ENCODE measurements around the gene NOL12.
A peak's percentile ranks its signal among the peaks of the same experiment; 100 is the strongest.

NOL12 gene, protein sequence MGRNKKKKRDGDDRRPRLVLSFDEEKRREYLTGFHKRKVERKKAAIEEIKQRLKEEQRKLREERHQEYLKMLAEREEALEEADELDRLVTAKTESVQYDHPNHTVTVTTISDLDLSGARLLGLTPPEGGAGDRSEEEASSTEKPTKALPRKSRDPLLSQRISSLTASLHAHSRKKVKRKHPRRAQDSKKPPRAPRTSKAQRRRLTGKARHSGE

GRCh38 chr22:37686002-37686982 lies at the start of gene NOL12:
TSS of gene NOL12 (plus strand) at chr22:37686343. CDS start at chr22:37686393, 50 bp downstream.
- H3K36me3 Mint-ChIP-seq = peaks cover 27% of the 10 kb centered on the region
- no peaks in the 10 kb centered on the region for H3K27me3 Mint-ChIP-seq
- H3K27ac Mint-ChIP-seq = peak within 1 kb of the TSS; percentile 90
- no peaks in the 10 kb centered on the region for H3K9me3 Mint-ChIP-seq
- CTCF ChIA-PET = interaction anchor here (0.7 to 21.2 kb wide), 3 partner anchors 9 to 94 kb away, joined by 3 to 506 read pairs (median 3); partner anchors contain the start of gene SH3BP1
- DNase-seq = peak; percentile 83
- peak within 1 kb of the TSS; percentile 92 for H3K4me3 Mint-ChIP-seq
- peaks cover 32% of the 10 kb centered on the region for H3K4me1 Mint-ChIP-seq

DNA sequence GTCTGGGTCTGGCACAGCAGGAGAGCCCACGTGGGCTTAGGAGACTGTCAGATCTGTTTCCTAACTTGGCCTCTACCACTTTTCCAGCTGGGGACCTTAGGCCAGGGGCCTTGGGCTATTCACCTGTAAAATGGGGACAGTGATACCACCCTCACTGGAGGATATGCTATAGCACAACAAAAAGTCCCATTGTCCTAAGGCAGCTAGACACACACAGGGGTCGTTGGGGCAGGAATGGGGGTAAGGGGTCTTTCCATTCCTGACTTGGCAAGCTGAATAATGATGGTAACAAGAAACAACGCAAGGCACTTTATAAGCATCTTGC lies 49.2 kb upstream of the NOL12 start:
- peaks cover 76% of the 10 kb centered on the region for H3K4me1 Mint-ChIP-seq
- H3K4me3 Mint-ChIP-seq = peak overlapping the region; percentile 7
- no peak for DNase-seq
- no peaks in the 10 kb centered on the region for H3K9me3 Mint-ChIP-seq
- CTCF ChIA-PET = interaction anchor here (0.6 to 28.2 kb wide), 11 partner anchors 9 to 95 kb away, joined by 3 to 506 read pairs (median 4); partner anchors contain the start of genes LGALS1, NOL12 and PDXP
- peaks cover 15% of the 10 kb centered on the region for H3K36me3 Mint-ChIP-seq
- H3K27me3 Mint-ChIP-seq = no peaks in the 10 kb centered on the region
- H3K27ac Mint-ChIP-seq = peak overlapping the region; percentile 89

DNA sequence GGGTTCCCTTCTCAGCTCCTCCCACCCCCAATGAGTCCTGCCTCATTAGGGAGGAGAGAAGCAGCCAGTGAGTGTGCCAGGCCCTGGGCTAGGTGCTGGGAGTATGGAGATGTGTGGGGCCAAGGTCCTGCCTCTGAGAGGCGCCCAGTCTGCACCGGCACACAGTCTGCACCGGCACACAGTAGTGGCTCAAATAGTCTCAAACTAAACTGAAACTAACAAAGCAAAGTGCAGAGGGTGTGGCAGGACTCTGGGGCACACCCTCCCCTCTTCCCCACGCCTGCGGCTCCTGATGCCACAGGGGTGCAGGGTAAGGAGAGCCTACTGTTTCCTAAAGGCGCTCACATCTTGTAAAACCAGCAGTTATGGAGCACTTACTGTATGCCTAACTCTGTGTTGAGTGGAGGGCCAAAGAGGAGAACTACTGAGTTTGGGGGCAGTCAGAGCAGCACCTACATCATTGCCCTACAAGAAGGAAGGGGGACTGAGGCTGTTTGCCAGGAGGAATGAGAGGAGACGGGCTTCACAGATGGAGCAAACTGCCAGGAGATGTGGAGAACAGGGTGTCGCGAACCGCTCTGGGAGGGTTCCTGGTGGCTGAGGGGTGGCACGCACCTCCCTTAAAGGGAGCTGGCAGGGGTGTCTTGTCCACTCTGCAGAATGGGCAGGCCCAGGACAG lies 47.6 kb upstream of the NOL12 start:
- peak; percentile 72 for DNase-seq
- H3K9me3 Mint-ChIP-seq = no peaks in the 10 kb centered on the region
- peak overlapping the region; percentile 87 for H3K27ac Mint-ChIP-seq
- H3K4me3 Mint-ChIP-seq = peak overlapping the region; percentile 99
- peaks cover 22% of the 10 kb centered on the region for H3K36me3 Mint-ChIP-seq
- CTCF ChIA-PET = interaction anchor here (0.9 to 28.2 kb wide), 6 partner anchors 9 to 38 kb away, joined by 3 to 506 read pairs (median 4); partner anchors contain the start of genes LGALS1, NOL12 and PDXP
- no peaks in the 10 kb centered on the region for H3K27me3 Mint-ChIP-seq
- H3K4me1 Mint-ChIP-seq = peaks cover 82% of the 10 kb centered on the region

DNA sequence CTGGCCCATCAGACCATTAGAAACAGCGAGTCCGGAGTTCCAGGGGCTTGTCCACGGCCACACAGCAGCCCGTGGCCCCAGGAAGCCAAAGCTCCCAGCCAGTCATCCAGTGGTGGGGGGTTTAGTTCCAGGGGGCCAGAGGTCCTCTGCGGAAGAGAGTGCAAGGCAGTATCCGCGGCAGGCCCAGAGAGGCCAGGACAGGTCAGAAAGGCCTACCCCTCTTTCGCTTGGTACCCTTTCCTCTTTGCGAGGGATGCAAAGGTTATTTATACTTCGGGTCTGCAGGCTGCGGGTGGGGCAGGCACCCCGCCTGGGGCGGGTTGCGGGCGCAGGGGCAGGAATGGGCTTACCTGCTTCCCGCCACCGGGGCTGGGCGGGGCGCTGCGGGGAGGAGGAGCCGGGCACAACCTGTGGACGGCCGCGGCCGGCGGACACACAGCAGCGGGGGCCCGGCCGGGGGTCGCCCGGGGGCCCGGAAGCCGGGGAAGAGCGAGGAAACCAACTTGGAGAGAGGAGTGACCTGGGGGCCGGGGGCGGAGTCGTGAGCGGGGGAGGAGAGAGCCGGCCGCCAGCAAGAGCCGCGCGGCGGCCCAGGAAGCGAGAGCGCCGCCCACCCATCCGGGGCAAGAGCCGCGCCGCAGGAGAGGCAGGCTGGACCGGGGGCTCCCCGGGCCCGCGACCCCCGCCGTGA lies 46.9 kb upstream of the NOL12 start, which contains the start of gene SH3BP1:
Gene SH3BP1 (plus strand): TSS at position 600 of the 691 bp plus-strand sequence. CDS start 119 bp downstream, outside the sequence.
- Mint-ChIP-seq H3K27ac (peak within 1 kb of the TSS; percentile 98), H3K4me1 (peaks cover 79% of the 10 kb centered on the region), H3K4me3 (peak within 1 kb of the TSS; percentile 99), H3K27me3 (no peaks in the 10 kb centered on the region), H3K36me3 (peaks cover 27% of the 10 kb centered on the region), H3K9me3 (no peaks in the 10 kb centered on the region)
- CTCF ChIA-PET = interaction anchor here (1.0 to 28.2 kb wide), 4 partner anchors 11 to 37 kb away, joined by 3 to 506 read pairs (median 11); partner anchors contain the start of genes LGALS1 and NOL12
- DNase-seq = peak; percentile 79

- H3K9me3 Mint-ChIP-seq = no peaks in the 10 kb centered on the region
- peak overlapping the region; percentile 98 for H3K27ac Mint-ChIP-seq
- H3K36me3 Mint-ChIP-seq = peaks cover 30% of the 10 kb centered on the region
- H3K4me1 Mint-ChIP-seq = peaks cover 73% of the 10 kb centered on the region
- H3K27me3 Mint-ChIP-seq = no peaks in the 10 kb centered on the region
- peak; percentile 63 for DNase-seq
- H3K4me3 Mint-ChIP-seq = peak overlapping the region; percentile 99
- CTCF ChIA-PET = interaction anchor here (0.6 to 28.2 kb wide), 5 partner anchors 10 to 240 kb away, joined by 3 to 506 read pairs (median 5); partner anchors contain the start of genes LGALS1 and NOL12
Measured at GRCh38 chr22:37639771-37640590, 46.2 kb upstream of the NOL12 start.

DNA sequence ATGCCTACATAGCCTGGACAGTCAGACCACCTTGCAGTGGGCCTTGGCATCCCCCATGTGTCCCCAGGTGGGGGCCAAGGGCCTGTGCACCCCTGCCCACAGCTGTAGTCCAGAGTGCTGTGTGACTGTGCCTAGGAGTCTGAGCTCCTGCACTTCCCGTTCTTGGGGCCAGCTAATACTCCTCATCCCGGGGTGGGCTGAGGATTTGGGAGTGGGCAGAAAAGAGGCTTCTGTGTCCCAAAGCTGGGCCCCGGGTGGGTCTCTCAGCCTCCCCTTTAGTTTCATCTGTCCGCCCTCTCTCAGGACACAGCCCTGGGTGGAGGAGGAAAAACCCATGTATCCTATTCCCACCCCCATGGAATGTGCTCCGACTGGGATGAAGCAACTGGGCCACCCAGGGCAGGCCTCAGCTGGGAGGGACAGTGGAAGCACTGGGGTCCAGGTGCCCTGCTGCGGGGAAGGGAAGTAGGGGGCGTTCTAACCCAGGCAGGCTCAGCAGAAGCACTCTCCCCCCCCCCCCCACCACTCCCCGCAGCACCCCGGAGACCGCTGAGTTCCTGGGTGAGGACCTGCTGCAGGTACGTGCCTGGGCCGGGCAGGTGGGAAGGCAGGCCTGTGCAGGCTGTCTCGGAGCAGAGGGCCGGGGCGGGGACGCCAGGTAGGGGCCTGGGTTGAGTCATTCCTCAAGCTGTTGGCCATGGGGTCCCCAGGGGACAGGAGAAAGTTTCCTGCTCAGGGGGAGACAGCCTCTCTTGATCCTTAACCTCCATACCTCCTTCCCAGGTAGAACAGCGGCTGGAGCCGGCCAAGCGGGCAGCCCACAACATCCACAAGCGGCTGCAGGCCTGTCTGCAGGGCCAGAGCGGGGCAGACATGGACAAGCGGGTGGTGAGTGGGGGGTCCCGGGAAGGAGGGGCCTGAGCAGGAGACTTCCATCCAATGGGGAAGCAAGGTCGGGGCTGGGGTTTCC lies 45.3 kb upstream of the NOL12 start:
- peaks cover 38% of the 10 kb centered on the region for H3K36me3 Mint-ChIP-seq

DNA sequence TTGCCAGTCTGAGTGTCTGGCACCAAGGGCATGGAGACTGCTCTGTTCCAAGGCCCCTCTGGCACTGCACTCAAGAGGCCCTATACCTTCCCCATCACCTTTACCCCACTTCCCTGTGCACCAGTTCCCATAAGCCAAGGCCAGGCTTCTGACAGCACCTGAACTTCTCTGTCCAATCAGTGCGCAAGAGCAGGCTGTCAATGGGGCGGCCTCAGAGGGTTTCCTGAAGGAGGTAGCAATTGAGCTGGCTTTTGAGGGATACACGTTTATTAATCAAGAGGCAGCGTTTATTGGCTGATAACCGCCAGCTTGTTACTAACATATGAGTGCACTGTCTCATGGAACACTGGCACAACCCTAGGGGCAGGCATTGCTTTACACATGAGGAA lies 44.6 kb upstream of the NOL12 start:
- no peaks in the 10 kb centered on the region for H3K9me3 Mint-ChIP-seq
- H3K27me3 Mint-ChIP-seq = no peaks in the 10 kb centered on the region
- peaks cover 58% of the 10 kb centered on the region for H3K4me1 Mint-ChIP-seq
- no peak for DNase-seq
- H3K27ac Mint-ChIP-seq = peak overlapping the region; percentile 70
- H3K4me3 Mint-ChIP-seq = peak overlapping the region; percentile 99
- CTCF ChIA-PET = interaction anchor here (0.8 to 28.2 kb wide), 9 partner anchors 9 to 35 kb away, joined by 3 to 506 read pairs (median 10); partner anchors contain the start of genes GGA1, LGALS1, NOL12 and PDXP
- H3K36me3 Mint-ChIP-seq = peaks cover 40% of the 10 kb centered on the region

More for the DNA sequence above, 45.3 kb upstream of the NOL12 start:
- no peaks in the 10 kb centered on the region for H3K9me3 Mint-ChIP-seq
- CTCF ChIA-PET = interaction anchor here (0.6 to 28.2 kb wide), 10 partner anchors 8 to 239 kb away, joined by 3 to 506 read pairs (median 8); partner anchors contain the start of genes GGA1, LGALS1, NOL12 and PDXP
- peak overlapping the region; percentile 99 for H3K4me3 Mint-ChIP-seq
- no peaks in the 10 kb centered on the region for H3K27me3 Mint-ChIP-seq
- peak; percentile 47 for DNase-seq
- peak overlapping the region; percentile 98 for H3K27ac Mint-ChIP-seq
- H3K4me1 Mint-ChIP-seq = peaks cover 65% of the 10 kb centered on the region

DNA sequence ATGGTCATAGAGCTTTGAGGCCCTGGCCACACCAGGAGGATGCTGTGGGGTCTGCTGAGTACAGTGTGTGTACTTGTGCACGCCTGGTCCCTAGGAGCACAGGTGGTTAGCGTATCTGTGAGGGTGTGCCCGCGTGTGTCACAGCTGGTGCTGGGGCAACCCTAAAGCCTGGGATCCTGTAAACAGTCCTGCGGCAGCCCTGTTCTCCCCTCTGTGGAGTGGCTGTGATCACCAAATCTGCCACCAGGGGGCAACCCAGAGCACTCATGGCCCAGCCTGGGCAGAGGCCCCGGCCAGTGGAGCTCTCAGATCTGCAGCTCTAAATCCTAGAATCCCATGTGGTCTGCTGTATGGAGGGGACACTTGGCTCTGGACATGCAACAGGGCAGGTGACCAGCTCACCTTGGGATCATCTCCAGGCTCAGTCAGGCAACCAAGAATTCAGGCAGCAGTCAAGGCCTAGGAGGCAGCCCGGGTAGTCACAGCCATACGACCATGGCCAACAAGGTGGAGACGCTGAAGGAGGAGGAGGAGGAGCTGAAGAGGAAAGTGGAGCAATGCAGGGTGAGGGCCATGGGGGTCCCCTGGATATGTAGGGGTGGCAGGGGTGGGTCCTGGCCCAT lies 42.8 kb upstream of the NOL12 start:
- Mint-ChIP-seq H3K27me3 (no peaks in the 10 kb centered on the region), H3K36me3 (peaks cover 50% of the 10 kb centered on the region), H3K4me1 (peaks cover 40% of the 10 kb centered on the region), H3K9me3 (no peaks in the 10 kb centered on the region), H3K4me3 (peak overlapping the region; percentile 49), H3K27ac (peak overlapping the region; percentile 83)
- DNase-seq = peak; percentile 93
- CTCF ChIA-PET = interaction anchor here (0.7 to 28.2 kb wide), 24 partner anchors 9 to 172 kb away, joined by 3 to 506 read pairs (median 6); partner anchors contain the start of genes GCAT, GGA1, LGALS1 and NOL12

DNA sequence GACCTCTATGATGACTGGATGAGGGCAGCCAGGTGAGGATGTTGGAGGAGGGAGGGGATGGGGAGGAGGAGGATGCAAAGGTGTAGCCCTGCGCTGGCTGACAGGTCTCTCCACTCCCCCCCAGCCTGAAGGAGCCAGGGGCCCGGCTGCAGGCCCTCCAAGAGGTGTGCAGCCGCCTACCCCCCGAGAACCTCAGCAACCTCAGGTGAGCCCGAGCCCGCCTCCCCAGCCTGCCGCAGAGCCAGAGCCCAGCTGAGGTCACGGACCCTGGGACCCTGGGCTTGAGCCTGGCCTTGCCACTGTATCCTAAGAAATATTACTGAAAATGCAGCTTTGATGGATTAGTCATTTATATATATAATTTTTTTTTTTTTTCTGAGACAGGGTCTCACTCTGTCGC lies 38.8 kb upstream of the NOL12 start:
- no peak overlapping the region for H3K27ac Mint-ChIP-seq
- peaks cover 20% of the 10 kb centered on the region for H3K4me1 Mint-ChIP-seq
- no peaks in the 10 kb centered on the region for H3K27me3 Mint-ChIP-seq
- CTCF ChIA-PET = interaction anchor here (0.8 to 2.0 kb wide), 2 partner anchors 10 to 34 kb away, joined by 3 to 5 read pairs; no protein-coding TSS in a partner anchor
- H3K4me3 Mint-ChIP-seq = no peak overlapping the region
- H3K9me3 Mint-ChIP-seq = no peaks in the 10 kb centered on the region
- peaks cover 61% of the 10 kb centered on the region for H3K36me3 Mint-ChIP-seq
- DNase-seq = no peak

DNA sequence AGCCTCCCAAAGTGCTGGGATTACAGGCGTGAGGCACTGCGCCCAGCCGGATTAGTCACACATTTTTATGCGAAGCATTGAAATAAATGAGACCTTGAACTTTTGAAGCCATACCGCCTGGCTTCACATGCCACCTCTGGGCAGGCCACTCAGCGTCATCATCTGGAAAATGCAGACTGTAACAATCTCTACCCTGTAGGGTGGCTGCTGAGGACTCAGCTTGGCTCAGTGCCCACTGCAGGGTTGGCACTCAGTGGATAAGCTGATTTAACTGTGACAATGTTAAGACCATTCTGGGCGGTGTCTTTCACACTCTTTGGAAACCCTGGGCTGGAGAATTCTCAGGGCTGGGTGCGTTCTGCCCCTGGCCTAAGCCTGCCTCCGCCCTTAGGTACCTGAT lies 38.2 kb upstream of the NOL12 start:
- peaks cover 14% of the 10 kb centered on the region for H3K4me1 Mint-ChIP-seq
- CTCF ChIA-PET = interaction anchor here (0.8 to 2.0 kb wide), 3 partner anchors 10 to 33 kb away, joined by 3 to 5 read pairs (median 4); partner anchors contain the start of gene LGALS1
- no peak overlapping the region for H3K27ac Mint-ChIP-seq
- H3K36me3 Mint-ChIP-seq = peaks cover 60% of the 10 kb centered on the region
- H3K27me3 Mint-ChIP-seq = no peaks in the 10 kb centered on the region
- no peak overlapping the region for H3K4me3 Mint-ChIP-seq
- no peak for DNase-seq
- no peaks in the 10 kb centered on the region for H3K9me3 Mint-ChIP-seq
